Calu3 (cell line): ENCODE measurements around the gene CCDC85C. TPM values are rescaled to one million over a fixed set of nuclear protein-coding genes. Genes with fewer than 3 reads are reported as not detected.

ENCODE experiments used
- BruUV-seq: library from RNA; stranded (reverse); fragments of 400-500 nt; replicated peaks from 2 replicates; lab custom pipeline; 2021; lab: Mats Ljungman, UMichigan
- CTCF ChIA-PET: fragments of 300-600 bp; sonication (Branson Sonifier 250); formaldehyde crosslinking; loops from one replicate; lab custom pipeline; 2022; ENCODE audit warnings: antibody characterized with exemption; lab: Charles Lee
- DNase-seq: peaks from one replicate; pipeline ENCODE4 v3.0.0; 2022
- H3K27ac Mint-ChIP-seq: one replicate; pipeline ENCODE4 v1.8.0; 2022; ENCODE audit warnings: mixed read lengths; ENCODE audit not compliant: unreplicated experiment
- H3K27me3 Mint-ChIP-seq: one replicate; pipeline ENCODE4 v1.8.0; 2022; ENCODE audit warnings: mixed read lengths; ENCODE audit not compliant: unreplicated experiment
- H3K36me3 Mint-ChIP-seq: one replicate; pipeline ENCODE4 v1.8.0; 2022; ENCODE audit warnings: mild to moderate bottlenecking, moderate library complexity, mixed read lengths; ENCODE audit not compliant: insufficient read depth, unreplicated experiment
- H3K4me1 Mint-ChIP-seq: one replicate; pipeline ENCODE4 v1.8.0; 2022; ENCODE audit warnings: mild to moderate bottlenecking, low read depth, mixed read lengths; ENCODE audit not compliant: unreplicated experiment
- H3K4me3 Mint-ChIP-seq: one replicate; pipeline ENCODE4 v1.8.0; 2022; ENCODE audit warnings: mild to moderate bottlenecking, low read depth, moderate library complexity, mixed read lengths; ENCODE audit not compliant: unreplicated experiment
- H3K9me3 Mint-ChIP-seq: one replicate; pipeline ENCODE4 v1.8.0; 2022; ENCODE audit warnings: low read depth, mixed read lengths; ENCODE audit not compliant: unreplicated experiment
- CTCF ChIP-seq: fragments of 200-600 bp; IDR thresholded peaks from one replicate; pipeline ENCODE4 v1.8.0; 2022; ENCODE audit warnings: antibody characterized with exemption; ENCODE audit not compliant: unreplicated experiment
- intact Hi-C: fragments of 100-400 bp; cut with micrococcal nuclease; formaldehyde crosslinking; loops from one replicate; pipeline ENCODE4 v1.10.0; 2022; ENCODE audit not compliant: unreplicated experiment
- total RNA-seq: library from RNA; stranded (reverse); gene quantifications from 2 replicates; pipeline ENCODE4 v1.2.3, GENCODE V29; 2022

Gene CCDC85C
- total RNA-seq, 1 experiment from 2014 or later = 45.1 TPM

- no peak overlapping the region for H3K27ac Mint-ChIP-seq
- intact Hi-C loops = no loop called here
- H3K36me3 Mint-ChIP-seq = peaks cover 12% of the 10 kb centered on the region
- no peak for TF ChIP-seq CTCF
- no peak for DNase-seq
- no TSS peak for BruUV-seq
- H3K9me3 Mint-ChIP-seq = no peaks in the 10 kb centered on the region
- H3K27me3 Mint-ChIP-seq = no peaks in the 10 kb centered on the region
- H3K4me3 Mint-ChIP-seq = no peak overlapping the region
- peaks cover 15% of the 10 kb centered on the region for H3K4me1 Mint-ChIP-seq
- CTCF ChIA-PET = no interaction called here
These were observed 128.8 kb downstream of the CCDC85C start for GRCh38 chr14:99475179-99475578.

GRCh38 chr14:99473458-99473857 lies 130.5 kb downstream of the CCDC85C start:
- intact Hi-C loops = no loop called here
- no peak for DNase-seq
- H3K27ac Mint-ChIP-seq = no peak overlapping the region
- TF ChIP-seq CTCF = no peak
- H3K4me3 Mint-ChIP-seq = no peak overlapping the region
- no peaks in the 10 kb centered on the region for H3K9me3 Mint-ChIP-seq
- no peaks in the 10 kb centered on the region for H3K27me3 Mint-ChIP-seq
- peaks cover 11% of the 10 kb centered on the region for H3K4me1 Mint-ChIP-seq
- CTCF ChIA-PET = no interaction called here
- H3K36me3 Mint-ChIP-seq = no peaks in the 10 kb centered on the region
- BruUV-seq = no TSS peak

- Mint-ChIP-seq H3K4me1 (peaks cover 9% of the 10 kb centered on the region), H3K4me3 (no peak overlapping the region), H3K36me3 (no peaks in the 10 kb centered on the region), H3K27ac (no peak overlapping the region), H3K9me3 (no peaks in the 10 kb centered on the region), H3K27me3 (no peaks in the 10 kb centered on the region)
- intact Hi-C loops = no loop called here
- DNase-seq = no peak
- no TSS peak for BruUV-seq
- TF ChIP-seq CTCF = no peak
- CTCF ChIA-PET = no interaction called here
These were observed 131.1 kb downstream of the CCDC85C start for GRCh38 chr14:99472937-99473336.

GRCh38 chr14:99471731-99472130 lies 132.3 kb downstream of the CCDC85C start:
- H3K4me1 Mint-ChIP-seq = peaks cover 15% of the 10 kb centered on the region
- no TSS peak for BruUV-seq
- no peak overlapping the region for H3K27ac Mint-ChIP-seq
- DNase-seq = no peak
- intact Hi-C loops = no loop called here
- no peak for TF ChIP-seq CTCF
- CTCF ChIA-PET = no interaction called here
- H3K9me3 Mint-ChIP-seq = no peaks in the 10 kb centered on the region
- H3K4me3 Mint-ChIP-seq = no peak overlapping the region
- no peaks in the 10 kb centered on the region for H3K27me3 Mint-ChIP-seq
- no peaks in the 10 kb centered on the region for H3K36me3 Mint-ChIP-seq
